HFF-Myc (cell line): Measurements from ENCODE around the gene PAQR8.

Experiments
- DNase-seq: peaks from one replicate; pipeline ENCODE4 v3.0.0-alpha.2; 2011; ENCODE audit warnings: low read depth; ENCODE audit errors: extremely low read depth
- H3K4me3 ChIP-seq: replicated peaks from 2 replicates; pipeline ENCODE4 v1.5.1; 2011; ENCODE audit warnings: low read depth, mild to moderate bottlenecking, control low read depth, low read length
- TF ChIP-seq, protein P1 (sequence below): IDR thresholded peaks from 2 replicates; pipeline ENCODE4 v1.5.1; 2012; ENCODE audit warnings: mild to moderate bottlenecking, low read depth, low read length, control low read depth; ENCODE audit errors: missing control alignments

PAQR8 gene

DNA sequence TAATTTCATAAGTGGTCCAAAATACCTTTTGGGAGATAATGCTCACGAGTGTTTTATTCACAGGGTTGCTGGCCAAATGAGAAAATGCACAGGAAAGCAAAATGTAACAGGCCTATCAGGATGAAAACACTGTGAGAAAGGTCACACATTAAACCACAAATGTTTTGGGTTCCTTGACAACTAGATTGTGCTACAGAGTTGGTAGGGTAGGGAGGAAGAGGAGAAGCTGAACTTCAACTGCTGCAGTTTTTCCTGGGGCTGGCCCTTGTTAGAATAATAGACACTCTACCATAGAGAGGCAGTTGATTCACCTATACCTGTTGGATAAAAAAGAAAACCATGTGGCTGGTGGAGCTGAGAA lies 28.1 kb upstream of the PAQR8 start:
- TF ChIP-seq, protein P1, sequence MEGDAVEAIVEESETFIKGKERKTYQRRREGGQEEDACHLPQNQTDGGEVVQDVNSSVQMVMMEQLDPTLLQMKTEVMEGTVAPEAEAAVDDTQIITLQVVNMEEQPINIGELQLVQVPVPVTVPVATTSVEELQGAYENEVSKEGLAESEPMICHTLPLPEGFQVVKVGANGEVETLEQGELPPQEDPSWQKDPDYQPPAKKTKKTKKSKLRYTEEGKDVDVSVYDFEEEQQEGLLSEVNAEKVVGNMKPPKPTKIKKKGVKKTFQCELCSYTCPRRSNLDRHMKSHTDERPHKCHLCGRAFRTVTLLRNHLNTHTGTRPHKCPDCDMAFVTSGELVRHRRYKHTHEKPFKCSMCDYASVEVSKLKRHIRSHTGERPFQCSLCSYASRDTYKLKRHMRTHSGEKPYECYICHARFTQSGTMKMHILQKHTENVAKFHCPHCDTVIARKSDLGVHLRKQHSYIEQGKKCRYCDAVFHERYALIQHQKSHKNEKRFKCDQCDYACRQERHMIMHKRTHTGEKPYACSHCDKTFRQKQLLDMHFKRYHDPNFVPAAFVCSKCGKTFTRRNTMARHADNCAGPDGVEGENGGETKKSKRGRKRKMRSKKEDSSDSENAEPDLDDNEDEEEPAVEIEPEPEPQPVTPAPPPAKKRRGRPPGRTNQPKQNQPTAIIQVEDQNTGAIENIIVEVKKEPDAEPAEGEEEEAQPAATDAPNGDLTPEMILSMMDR: no peak
- no peak for DNase-seq
- H3K4me3 ChIP-seq: no peak overlapping the region

DNA sequence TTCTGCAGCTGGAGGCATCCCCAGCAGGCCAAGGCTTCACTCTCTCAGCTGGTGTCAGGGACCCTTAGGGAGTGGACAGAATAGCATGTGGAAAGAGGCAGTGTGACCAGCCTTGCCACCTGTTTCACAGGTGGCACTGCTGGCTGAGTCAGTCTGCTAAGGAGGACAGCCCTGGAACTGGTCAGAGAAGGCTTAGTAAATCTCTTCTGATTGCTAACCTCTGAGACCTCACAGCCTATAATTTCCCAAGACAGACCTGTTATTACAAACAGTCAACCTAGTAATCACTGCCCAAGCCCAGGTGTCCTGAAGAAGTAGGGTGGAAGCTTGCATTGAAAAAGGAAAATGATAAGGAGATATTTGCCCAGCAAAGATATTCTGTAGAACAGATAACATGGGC lies 26.4 kb upstream of the PAQR8 start:
- no peak overlapping the region for H3K4me3 ChIP-seq
- DNase-seq: no peak
- TF ChIP-seq, protein P1: no peak

DNA sequence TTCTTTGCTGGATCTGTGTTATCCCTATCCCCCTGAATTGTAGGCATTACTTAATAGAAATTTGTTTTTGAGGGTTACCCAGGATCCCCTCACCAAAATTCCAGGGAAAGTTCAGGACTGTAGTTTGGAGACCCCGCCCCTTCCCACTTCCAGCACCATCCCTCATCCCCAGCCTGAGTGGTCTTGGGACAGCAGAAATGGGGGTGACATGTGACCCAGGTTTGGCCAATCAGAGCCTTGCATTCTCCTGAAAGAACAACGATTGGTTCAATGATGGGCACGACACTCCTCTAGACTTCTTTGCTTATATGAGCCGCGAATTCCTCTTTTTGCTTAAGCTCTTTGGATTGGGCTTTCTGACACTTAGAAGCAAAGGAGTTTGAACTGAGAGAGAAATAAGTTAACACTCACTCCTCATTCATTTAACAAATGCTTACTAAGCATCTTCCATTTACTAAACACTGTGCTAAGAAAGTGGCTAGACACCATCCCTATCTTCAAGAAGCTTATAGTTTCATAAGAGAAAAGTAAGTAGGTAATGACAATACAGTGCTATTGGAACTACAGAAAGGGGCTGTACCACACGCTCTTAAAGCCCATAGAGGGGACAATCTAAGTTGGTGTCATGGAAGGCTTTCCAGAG lies 24.9 kb upstream of the PAQR8 start:
- DNase-seq: no peak
- TF ChIP-seq, protein P1: no peak
- H3K4me3 ChIP-seq: no peak overlapping the region

DNA sequence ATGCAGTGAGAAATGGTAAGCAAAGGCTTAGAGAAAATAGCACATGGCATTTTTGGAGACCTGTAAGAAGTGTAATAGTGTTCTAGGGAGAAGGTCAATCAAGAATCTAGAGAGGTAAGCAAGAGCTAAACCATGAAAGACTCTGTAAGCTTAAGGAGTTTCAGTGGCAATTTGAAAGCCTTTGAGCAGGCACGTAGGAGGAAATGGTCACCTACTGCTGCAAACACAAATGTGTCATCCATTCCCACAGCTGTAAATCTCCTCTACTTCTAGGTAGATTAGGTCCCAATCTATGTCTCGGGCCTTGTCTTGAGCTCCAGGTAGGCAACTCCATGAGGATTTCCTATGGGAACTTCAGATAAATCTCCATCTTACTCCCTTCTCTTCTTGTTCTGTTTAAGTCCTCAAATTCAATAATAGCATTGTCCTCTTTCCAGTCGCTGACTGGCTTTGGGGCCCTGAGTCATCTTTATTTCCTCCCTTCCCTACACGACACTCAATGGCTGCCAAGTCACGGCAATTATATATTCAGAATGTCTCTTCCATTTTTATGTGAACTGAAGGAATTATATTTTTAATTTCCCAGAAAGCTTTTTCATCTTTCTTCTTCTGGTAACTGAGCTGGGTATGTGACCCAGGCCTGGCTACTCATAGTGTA lies 24.2 kb upstream of the PAQR8 start:
- H3K4me3 ChIP-seq: no peak overlapping the region
- TF ChIP-seq, protein P1: no peak
- no peak for DNase-seq

DNA sequence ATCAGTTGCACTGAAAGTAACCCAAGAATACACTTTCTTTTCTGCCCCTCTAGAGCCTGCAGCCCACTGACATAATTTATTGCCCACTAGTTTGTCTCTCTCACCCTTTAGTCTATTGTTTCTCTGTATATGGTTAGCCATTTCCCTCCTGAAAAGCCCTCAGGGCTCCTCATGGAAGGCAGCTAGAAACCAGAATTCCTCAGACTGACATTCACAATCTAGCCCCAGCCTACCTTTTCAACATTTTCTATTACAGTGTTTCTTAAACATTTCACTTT lies 21.4 kb upstream of the PAQR8 start:
- no peak overlapping the region for H3K4me3 ChIP-seq
- TF ChIP-seq, protein P1: no peak
- DNase-seq: no peak

DNA sequence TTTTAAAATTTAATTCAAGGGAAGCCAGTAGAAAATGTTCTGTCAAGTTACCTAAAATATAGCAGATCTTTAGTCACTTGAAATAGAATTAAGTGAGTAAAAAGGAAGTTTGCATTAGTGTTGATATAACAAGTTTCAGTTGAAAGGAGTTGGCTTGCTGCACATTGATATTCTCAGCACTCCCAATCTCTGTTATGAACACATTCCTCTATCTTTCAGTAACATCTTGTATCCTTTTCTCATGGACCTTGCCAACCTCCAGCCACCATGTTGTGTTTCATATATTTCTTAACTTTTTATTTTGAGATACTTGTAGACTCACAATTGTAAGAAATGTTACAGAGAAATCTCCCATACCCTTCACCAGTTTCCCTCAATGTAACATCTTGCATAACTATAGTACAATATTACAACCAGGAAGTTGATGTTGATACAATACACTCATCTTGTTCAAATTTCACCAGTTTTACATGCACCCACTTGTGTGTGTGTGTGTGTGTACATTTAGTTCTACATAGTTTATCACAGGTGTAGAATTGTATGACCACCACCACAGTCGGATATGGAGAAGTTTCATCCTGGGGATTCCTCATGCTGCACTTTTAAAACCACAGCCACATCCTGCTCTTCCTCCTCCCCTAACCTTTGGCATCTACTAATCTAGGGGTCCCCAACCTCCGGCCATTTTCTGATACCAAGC lies 20.2 kb upstream of the PAQR8 start:
- DNase-seq: no peak
- H3K4me3 ChIP-seq: no peak overlapping the region
- TF ChIP-seq, protein P1: no peak
